Astrocyte (in vitro differentiated cells and primary cell): ENCODE measurements around the gene CST2.

Source experiments
- CTCF ChIP-seq: IDR thresholded peaks from 2 replicates; pipeline ENCODE4 v1.5.1; 2011; ENCODE audit warnings: low read depth, mild to moderate bottlenecking, inconsistent platforms, low read length, moderate library complexity; ENCODE audit not compliant: insufficient read depth
- EZH2 ChIP-seq: IDR thresholded peaks from 2 replicates; pipeline ENCODE4 v1.6.1; 2012; ENCODE audit warnings: mild to moderate bottlenecking, low read length, inconsistent platforms; ENCODE audit not compliant: insufficient read depth

GRCh38 chr20:23835716-23836115 is 9.2 kb upstream of the CST2 start:
- no peak for TF ChIP-seq CTCF
- TF ChIP-seq EZH2 = no peak
